ELR (cell line): ENCODE data around the gene RPL41.
A peak's percentile ranks its signal among the peaks of the same experiment; 100 is the strongest.

Source experiments
- DNase-seq: peaks from one replicate; pipeline ENCODE4 v3.0.0-alpha.2; 2015; ENCODE audit warnings: low read depth

RPL41 gene

GRCh38 chr12:56154818-56155217, 38.4 kb downstream of the RPL41 start:
- no peak for DNase-seq

GRCh38 chr12:56155256-56155845, 38.9 kb downstream of the RPL41 start:
- no peak for DNase-seq

GRCh38 chr12:56156464-56157200, 40.2 kb downstream of the RPL41 start:
- DNase-seq = peak; percentile 76

- DNase-seq = peak; percentile 93
Observed at GRCh38 chr12:56157201-56158028, 41.0 kb downstream of the RPL41 start.

GRCh38 chr12:56158029-56158925, 41.8 kb downstream of the RPL41 start, which contains the start of gene MYL6:
MYL6 (plus strand) TSS chr12:56158359; CDS start chr12:56158402, 43 bp downstream.
- peak; percentile 100 for DNase-seq

GRCh38 chr12:56158926-56159461, 42.6 kb downstream of the RPL41 start:
- DNase-seq = peak; percentile 66

GRCh38 chr12:56159482-56160192, 43.2 kb downstream of the RPL41 start:
- no peak for DNase-seq

- DNase-seq = peak; percentile 81
Observed at GRCh38 chr12:56160193-56160763, 43.8 kb downstream of the RPL41 start.

GRCh38 chr12:56160894-56161689, 44.7 kb downstream of the RPL41 start:
- DNase-seq = no peak

GRCh38 chr12:56161690-56162351, 45.4 kb downstream of the RPL41 start:
- no peak for DNase-seq

GRCh38 chr12:56162468-56163290, 46.2 kb downstream of the RPL41 start:
- DNase-seq = no peak

- DNase-seq = no peak
Observed at GRCh38 chr12:56163533-56164344, 47.3 kb downstream of the RPL41 start.

- DNase-seq = no peak
Observed at GRCh38 chr12:56164345-56164729, 47.9 kb downstream of the RPL41 start.

GRCh38 chr12:56165369-56165768, 48.9 kb downstream of the RPL41 start:
- DNase-seq = no peak
